Omental fat pad (tissue), 4 donors: ENCODE measurements around the gene CEP63. TPM values are rescaled to one million over a fixed set of nuclear protein-coding genes. Genes with fewer than 3 reads are reported as not detected.

Experiments used
- ATAC-seq: fragments of 150-250 bp; one replicate; pipeline ENCODE4 v1.9.1; 2016; ENCODE audit warnings: mild to moderate bottlenecking, moderate library complexity; ENCODE audit not compliant: low FRiP score
- DNase-seq: peaks from one replicate; pipeline ENCODE4 v3.0.0-alpha.2; 2019; ENCODE audit warnings: low spot score
- total RNA-seq, 4 donors: library from RNA; depleted of rRNA; stranded (reverse); fragments of >200 nt; gene quantifications; one replicate each; pipeline ENCODE4 v1.1.0, GENCODE V29; 2016
- TF ChIP-seq, protein P1 (sequence below), 3 donors: fragments of 450-650 bp; IDR thresholded peaks; one replicate each; pipeline ENCODE4 v1.5.1; 2016 to 2017; ENCODE audit warnings: antibody characterized with exemption in 3 of 3, mild to moderate bottlenecking in 3 of 3, moderate library complexity in 2 of 3

The CEP63 gene
- total RNA-seq, 4 donors from 2014 or later = 15.3 to 30.9 (median 21.1) TPM

- DNase-seq (no peak), ATAC-seq (no peak)
- TF ChIP-seq, protein P1, sequence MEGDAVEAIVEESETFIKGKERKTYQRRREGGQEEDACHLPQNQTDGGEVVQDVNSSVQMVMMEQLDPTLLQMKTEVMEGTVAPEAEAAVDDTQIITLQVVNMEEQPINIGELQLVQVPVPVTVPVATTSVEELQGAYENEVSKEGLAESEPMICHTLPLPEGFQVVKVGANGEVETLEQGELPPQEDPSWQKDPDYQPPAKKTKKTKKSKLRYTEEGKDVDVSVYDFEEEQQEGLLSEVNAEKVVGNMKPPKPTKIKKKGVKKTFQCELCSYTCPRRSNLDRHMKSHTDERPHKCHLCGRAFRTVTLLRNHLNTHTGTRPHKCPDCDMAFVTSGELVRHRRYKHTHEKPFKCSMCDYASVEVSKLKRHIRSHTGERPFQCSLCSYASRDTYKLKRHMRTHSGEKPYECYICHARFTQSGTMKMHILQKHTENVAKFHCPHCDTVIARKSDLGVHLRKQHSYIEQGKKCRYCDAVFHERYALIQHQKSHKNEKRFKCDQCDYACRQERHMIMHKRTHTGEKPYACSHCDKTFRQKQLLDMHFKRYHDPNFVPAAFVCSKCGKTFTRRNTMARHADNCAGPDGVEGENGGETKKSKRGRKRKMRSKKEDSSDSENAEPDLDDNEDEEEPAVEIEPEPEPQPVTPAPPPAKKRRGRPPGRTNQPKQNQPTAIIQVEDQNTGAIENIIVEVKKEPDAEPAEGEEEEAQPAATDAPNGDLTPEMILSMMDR (IDR thresholded peaks at IDR 0.05) = no peak
These were observed 113.1 kb downstream of the CEP63 start for GRCh38 chr3:134598763-134599545.

DNA sequence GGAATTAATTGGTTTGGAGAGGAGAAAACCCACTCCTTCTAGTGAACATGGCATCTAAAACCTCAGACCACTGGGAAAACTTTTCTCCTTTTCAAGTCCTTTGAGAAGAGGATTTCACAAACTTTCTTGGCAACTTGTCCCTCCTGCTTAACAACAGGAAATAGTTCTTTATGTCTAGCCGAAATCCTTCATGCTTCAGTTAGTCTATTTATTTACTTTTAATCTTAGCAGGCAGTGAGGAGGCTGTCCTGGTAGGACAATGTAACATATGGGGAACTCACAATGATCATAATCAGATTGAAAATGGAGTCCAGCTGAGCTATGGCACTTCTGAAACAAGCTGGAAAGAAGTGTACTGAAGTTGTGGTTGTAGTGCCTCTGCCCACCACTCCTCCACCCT is 114.3 kb downstream of the CEP63 start:
- DNase-seq = no peak
- TF ChIP-seq, protein P1 (IDR thresholded peaks at IDR 0.05) = no peak
- no peak for ATAC-seq

- DNase-seq (no peak), ATAC-seq (no peak)
- TF ChIP-seq, protein P1 (IDR thresholded peaks at IDR 0.05) = no peak
These were observed 115.0 kb downstream of the CEP63 start for GRCh38 chr3:134600685-134601463.

- TF ChIP-seq, protein P1 (IDR thresholded peaks at IDR 0.05) = no peak
- no peak for DNase-seq
- no peak for ATAC-seq
These were observed 115.9 kb downstream of the CEP63 start for GRCh38 chr3:134601539-134602439.

- no peak for ATAC-seq
- no peak for DNase-seq
- TF ChIP-seq, protein P1 (IDR thresholded peaks at IDR 0.05) = no peak
These were observed 116.6 kb downstream of the CEP63 start for GRCh38 chr3:134602440-134602814.

GRCh38 chr3:134603480-134603879 is 117.6 kb downstream of the CEP63 start:
- TF ChIP-seq, protein P1 (IDR thresholded peaks at IDR 0.05) = no peak
- DNase-seq = no peak

More at GRCh38 chr3:134603480-134603879, 117.6 kb downstream of the CEP63 start:
- no peak for ATAC-seq
